ENCODE measurements around the gene SPRY1. TPM values are rescaled to one million over a fixed set of nuclear protein-coding genes. Genes with fewer than 3 reads are reported as not detected.

The SPRY1 gene
- total RNA-seq, 3 donors from 2014 or later = 31.8 to 65.2 (median 48.4) TPM

- peaks cover 2% of the 10 kb centered on the region for H3K27me3 Mint-ChIP-seq (ENCODE audit: low read depth)
- no peak for ATAC-seq
These were observed 33.9 kb downstream of the SPRY1 start for GRCh38 chr4:123430501-123430900.

GRCh38 chr4:123433573-123433972 is 37.0 kb downstream of the SPRY1 start:
- no peaks in the 10 kb centered on the region for H3K36me3 Mint-ChIP-seq (ENCODE audit: insufficient read depth)
- no peak overlapping the region for H3K4me3 Mint-ChIP-seq
- no peak for DNase-seq
- no peaks in the 10 kb centered on the region for H3K27me3 Mint-ChIP-seq (ENCODE audit: low read depth)
- H3K9me3 Mint-ChIP-seq = no peaks in the 10 kb centered on the region
- ATAC-seq = no peak
- peaks cover 5% of the 10 kb centered on the region for H3K4me1 Mint-ChIP-seq (ENCODE audit: low read depth)

More at GRCh38 chr4:123430501-123430900, 33.9 kb downstream of the SPRY1 start:
- Mint-ChIP-seq H3K4me1 (ENCODE audit: low read depth) (peaks cover 5% of the 10 kb centered on the region), H3K36me3 (ENCODE audit: insufficient read depth) (no peaks in the 10 kb centered on the region), H3K4me3 (no peak overlapping the region), H3K9me3 (peaks cover 7% of the 10 kb centered on the region)
- no peak for DNase-seq

GRCh38 chr4:123433976-123434375 is 37.4 kb downstream of the SPRY1 start:
- ATAC-seq (no peak), DNase-seq (no peak)
- Mint-ChIP-seq H3K36me3 (ENCODE audit: insufficient read depth) (no peaks in the 10 kb centered on the region), H3K27me3 (ENCODE audit: low read depth) (no peaks in the 10 kb centered on the region), H3K4me1 (ENCODE audit: low read depth) (peaks cover 5% of the 10 kb centered on the region), H3K4me3 (no peak overlapping the region), H3K9me3 (no peaks in the 10 kb centered on the region)

DNA sequence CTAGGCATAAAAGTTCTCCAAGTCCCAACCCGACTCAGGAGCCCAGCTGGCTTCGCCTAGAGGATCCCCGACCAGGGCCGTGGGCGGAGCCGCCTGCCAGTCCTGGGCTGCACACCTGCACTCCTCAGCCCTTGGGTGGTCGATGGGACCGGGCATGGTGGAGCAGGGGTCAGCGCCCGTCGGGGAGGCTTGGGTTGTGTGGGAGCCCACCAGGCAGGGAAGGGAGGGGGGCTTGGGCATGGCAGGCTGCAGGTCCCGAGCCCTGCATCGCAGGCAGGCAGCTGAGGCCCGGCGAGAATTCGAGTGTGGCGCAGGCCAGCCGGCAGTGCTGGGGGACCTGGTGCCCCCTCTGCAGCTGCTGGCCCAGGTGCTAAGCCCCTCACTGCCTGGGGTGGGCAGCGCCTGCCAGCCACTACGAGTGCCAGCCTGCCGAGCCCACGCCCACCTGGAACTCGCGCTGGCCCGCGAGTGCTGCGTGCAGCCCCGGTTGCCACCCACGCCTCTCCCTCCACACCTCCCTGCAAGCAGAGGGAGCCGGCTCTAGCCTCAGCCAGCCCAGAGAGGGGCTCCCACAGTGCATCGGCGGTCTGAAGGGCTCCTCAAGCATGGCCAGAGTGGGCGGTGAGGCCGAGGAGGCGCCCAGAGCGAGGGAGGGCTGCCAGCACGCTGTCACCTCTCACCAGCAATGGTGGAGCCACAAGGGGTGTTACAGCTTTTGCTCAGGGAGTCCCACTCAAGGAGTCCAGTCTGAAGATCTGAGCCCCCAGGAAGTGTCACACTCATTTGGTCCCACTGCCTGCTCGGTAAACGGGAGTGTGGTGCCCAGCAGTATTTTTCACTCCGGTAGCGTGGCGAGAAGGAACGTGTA is 38.9 kb downstream of the SPRY1 start:
- peaks cover 2% of the 10 kb centered on the region for H3K4me1 Mint-ChIP-seq (ENCODE audit: low read depth)
- H3K36me3 Mint-ChIP-seq (ENCODE audit: insufficient read depth) = no peaks in the 10 kb centered on the region
- DNase-seq (no peak), ATAC-seq (no peak)
- H3K27me3 Mint-ChIP-seq (ENCODE audit: low read depth) = no peaks in the 10 kb centered on the region
- no peaks in the 10 kb centered on the region for H3K9me3 Mint-ChIP-seq
- H3K4me3 Mint-ChIP-seq = no peak overlapping the region

DNA sequence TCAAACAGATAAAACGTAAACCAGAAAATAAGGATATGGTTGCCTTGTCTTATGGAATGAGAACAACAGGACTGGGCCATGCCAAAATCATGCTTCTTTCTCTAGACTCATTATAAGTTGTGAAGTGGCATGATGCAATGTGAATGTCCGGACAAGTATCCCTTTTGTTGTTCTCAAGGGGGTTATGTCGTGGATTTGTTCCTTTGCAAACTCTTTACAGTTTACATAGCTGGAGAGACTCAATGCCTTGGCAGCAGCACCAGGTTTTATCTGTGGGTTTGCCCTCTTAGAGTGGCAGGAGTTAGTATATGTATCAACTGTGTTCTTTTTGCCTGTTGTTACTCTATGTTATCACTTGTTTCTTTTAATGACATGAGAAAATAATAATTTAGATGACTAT is 41.4 kb downstream of the SPRY1 start:
- ATAC-seq (no peak), DNase-seq (no peak)
- H3K4me3 Mint-ChIP-seq = no peak overlapping the region
- H3K4me1 Mint-ChIP-seq (ENCODE audit: low read depth) = no peaks in the 10 kb centered on the region
- H3K9me3 Mint-ChIP-seq = no peaks in the 10 kb centered on the region
- H3K36me3 Mint-ChIP-seq (ENCODE audit: insufficient read depth) = no peaks in the 10 kb centered on the region
- H3K27me3 Mint-ChIP-seq (ENCODE audit: low read depth) = peaks cover 2% of the 10 kb centered on the region

- H3K27me3 Mint-ChIP-seq (ENCODE audit: low read depth) = peaks cover 2% of the 10 kb centered on the region
- DNase-seq = no peak
- ATAC-seq = peak; percentile 79 to 80
- H3K4me3 Mint-ChIP-seq = peak overlapping the region; percentile 12
- H3K9me3 Mint-ChIP-seq = no peaks in the 10 kb centered on the region
- H3K36me3 Mint-ChIP-seq (ENCODE audit: insufficient read depth) = no peaks in the 10 kb centered on the region
- peaks cover 16% of the 10 kb centered on the region for H3K4me1 Mint-ChIP-seq (ENCODE audit: low read depth)
These were observed 47.0 kb downstream of the SPRY1 start for GRCh38 chr4:123443401-123444289.

DNA sequence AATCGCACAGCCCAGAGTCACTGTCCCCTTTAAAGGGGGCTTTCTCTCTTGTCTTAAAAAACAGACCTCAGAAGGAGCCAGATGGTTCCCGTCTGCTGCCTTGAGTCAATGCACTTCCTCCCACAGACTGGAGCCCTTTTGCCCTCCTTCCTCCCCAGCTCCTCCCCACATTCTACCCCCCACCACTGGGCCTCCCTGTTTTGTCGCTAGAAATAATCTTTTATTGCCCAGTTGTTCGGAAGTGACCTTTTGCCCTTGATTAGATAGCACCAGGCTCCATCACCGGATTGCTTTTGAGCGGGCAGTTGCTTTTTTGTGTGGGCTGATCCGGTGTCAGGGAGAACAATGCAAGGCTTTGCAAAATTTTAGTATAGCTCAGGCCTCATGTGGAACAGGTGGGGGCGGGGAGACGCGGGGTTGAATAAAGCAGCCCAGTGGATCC is 47.7 kb downstream of the SPRY1 start:
- H3K27me3 Mint-ChIP-seq (ENCODE audit: low read depth) = peaks cover 2% of the 10 kb centered on the region
- DNase-seq (no peak), ATAC-seq (peak; percentile 69 to 81)
- no peaks in the 10 kb centered on the region for H3K36me3 Mint-ChIP-seq (ENCODE audit: insufficient read depth)
- peaks cover 19% of the 10 kb centered on the region for H3K4me1 Mint-ChIP-seq (ENCODE audit: low read depth)
- no peaks in the 10 kb centered on the region for H3K9me3 Mint-ChIP-seq
- H3K4me3 Mint-ChIP-seq = peak overlapping the region; percentile 12

- Mint-ChIP-seq H3K4me1 (ENCODE audit: low read depth) (peaks cover 26% of the 10 kb centered on the region), H3K4me3 (no peak overlapping the region), H3K36me3 (ENCODE audit: insufficient read depth) (no peaks in the 10 kb centered on the region), H3K9me3 (no peaks in the 10 kb centered on the region), H3K27me3 (ENCODE audit: low read depth) (peaks cover 2% of the 10 kb centered on the region)
- DNase-seq = no peak
- ATAC-seq = no peak
These were observed 50.4 kb downstream of the SPRY1 start for GRCh38 chr4:123446865-123447474.

GRCh38 chr4:123449362-123449761 is 52.8 kb downstream of the SPRY1 start:
- H3K36me3 Mint-ChIP-seq (ENCODE audit: insufficient read depth) = no peaks in the 10 kb centered on the region
- no peak for ATAC-seq
- H3K4me3 Mint-ChIP-seq = no peak overlapping the region
- peaks cover 19% of the 10 kb centered on the region for H3K4me1 Mint-ChIP-seq (ENCODE audit: low read depth)
- H3K9me3 Mint-ChIP-seq = no peaks in the 10 kb centered on the region
- no peaks in the 10 kb centered on the region for H3K27me3 Mint-ChIP-seq (ENCODE audit: low read depth)
- DNase-seq = no peak

- no peak for DNase-seq
- no peak overlapping the region for H3K4me3 Mint-ChIP-seq
- H3K36me3 Mint-ChIP-seq (ENCODE audit: insufficient read depth) = no peaks in the 10 kb centered on the region
- no peaks in the 10 kb centered on the region for H3K27me3 Mint-ChIP-seq (ENCODE audit: low read depth)
- H3K9me3 Mint-ChIP-seq = no peaks in the 10 kb centered on the region
- peaks cover 16% of the 10 kb centered on the region for H3K4me1 Mint-ChIP-seq (ENCODE audit: low read depth)
- no peak for ATAC-seq
These were observed 53.2 kb downstream of the SPRY1 start for GRCh38 chr4:123449780-123450179.

DNA sequence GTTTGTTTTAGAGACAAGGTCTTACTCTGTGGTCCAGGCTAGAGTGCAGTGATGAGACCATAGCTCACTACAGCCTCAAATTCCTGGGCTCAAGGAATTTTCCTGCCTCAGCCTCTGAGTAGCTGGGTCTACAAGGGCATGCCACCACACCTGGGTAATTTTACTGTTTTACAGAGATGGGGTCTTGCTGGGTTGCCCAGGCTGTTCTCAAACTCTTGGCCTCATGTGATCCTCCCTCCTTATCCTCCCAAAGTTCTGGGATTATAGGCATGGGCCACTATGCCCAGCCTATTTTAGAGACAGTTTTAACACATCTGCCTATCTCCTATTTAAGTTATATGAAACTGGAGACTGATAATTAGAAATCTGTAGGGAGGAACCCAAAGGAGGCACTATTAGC is 53.8 kb downstream of the SPRY1 start:
- no peaks in the 10 kb centered on the region for H3K9me3 Mint-ChIP-seq
- H3K36me3 Mint-ChIP-seq (ENCODE audit: insufficient read depth) = no peaks in the 10 kb centered on the region
- no peaks in the 10 kb centered on the region for H3K27me3 Mint-ChIP-seq (ENCODE audit: low read depth)
- H3K4me3 Mint-ChIP-seq = no peak overlapping the region
- peaks cover 16% of the 10 kb centered on the region for H3K4me1 Mint-ChIP-seq (ENCODE audit: low read depth)
- ATAC-seq (no peak), DNase-seq (no peak)

GRCh38 chr4:123452616-123453015 is 56.0 kb downstream of the SPRY1 start:
- H3K4me1 Mint-ChIP-seq (ENCODE audit: low read depth) = peaks cover 14% of the 10 kb centered on the region
- no peak overlapping the region for H3K4me3 Mint-ChIP-seq
- no peaks in the 10 kb centered on the region for H3K9me3 Mint-ChIP-seq
- no peak for ATAC-seq
- no peak for DNase-seq
- no peaks in the 10 kb centered on the region for H3K36me3 Mint-ChIP-seq (ENCODE audit: insufficient read depth)
- no peaks in the 10 kb centered on the region for H3K27me3 Mint-ChIP-seq (ENCODE audit: low read depth)

DNA sequence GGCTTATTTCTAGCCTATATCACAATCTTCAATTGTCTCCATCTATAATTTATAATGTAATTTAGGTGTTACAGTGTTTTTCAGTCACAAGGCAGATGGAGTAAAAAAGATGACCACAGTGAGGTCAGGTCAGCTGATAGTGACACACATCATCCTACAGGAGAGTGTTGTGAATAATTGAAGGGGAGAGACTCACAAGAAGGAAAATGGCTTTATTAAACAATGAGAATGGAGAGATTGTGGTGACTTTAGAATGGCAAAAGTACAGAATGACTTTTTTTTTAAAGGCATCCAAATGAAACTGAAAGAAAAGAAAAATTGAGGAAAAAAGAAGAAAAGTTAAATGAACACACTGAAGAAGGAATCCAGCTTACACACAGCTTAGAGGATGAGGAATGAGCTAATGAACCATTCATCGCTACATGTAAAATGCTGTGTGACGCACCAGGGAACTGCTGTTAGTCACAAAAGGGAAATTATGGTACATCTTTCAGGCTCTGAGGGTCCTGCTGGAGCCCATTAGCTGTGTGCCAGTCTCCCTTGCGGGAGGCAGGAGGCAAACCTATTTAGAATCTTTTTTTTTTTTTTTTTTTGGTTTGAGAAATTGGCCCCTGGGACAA is 56.6 kb downstream of the SPRY1 start:
- Mint-ChIP-seq H3K4me1 (ENCODE audit: low read depth) (peaks cover 14% of the 10 kb centered on the region), H3K4me3 (no peak overlapping the region), H3K9me3 (no peaks in the 10 kb centered on the region), H3K36me3 (ENCODE audit: insufficient read depth) (no peaks in the 10 kb centered on the region), H3K27me3 (ENCODE audit: low read depth) (no peaks in the 10 kb centered on the region)
- no peak for DNase-seq
- no peak for ATAC-seq
